ENCODE measurements around the gene CHKA. TPM values are rescaled to one million over a fixed set of nuclear protein-coding genes. Genes with fewer than 3 reads are reported as not detected.
A peak's percentile ranks its signal among the peaks of the same experiment; 100 is the strongest.

CHKA gene
- total and polyA plus RNA-seq, 4 experiments from 2014 or later, result 1.5 to 2.7 (median 2.6) TPM

DNA sequence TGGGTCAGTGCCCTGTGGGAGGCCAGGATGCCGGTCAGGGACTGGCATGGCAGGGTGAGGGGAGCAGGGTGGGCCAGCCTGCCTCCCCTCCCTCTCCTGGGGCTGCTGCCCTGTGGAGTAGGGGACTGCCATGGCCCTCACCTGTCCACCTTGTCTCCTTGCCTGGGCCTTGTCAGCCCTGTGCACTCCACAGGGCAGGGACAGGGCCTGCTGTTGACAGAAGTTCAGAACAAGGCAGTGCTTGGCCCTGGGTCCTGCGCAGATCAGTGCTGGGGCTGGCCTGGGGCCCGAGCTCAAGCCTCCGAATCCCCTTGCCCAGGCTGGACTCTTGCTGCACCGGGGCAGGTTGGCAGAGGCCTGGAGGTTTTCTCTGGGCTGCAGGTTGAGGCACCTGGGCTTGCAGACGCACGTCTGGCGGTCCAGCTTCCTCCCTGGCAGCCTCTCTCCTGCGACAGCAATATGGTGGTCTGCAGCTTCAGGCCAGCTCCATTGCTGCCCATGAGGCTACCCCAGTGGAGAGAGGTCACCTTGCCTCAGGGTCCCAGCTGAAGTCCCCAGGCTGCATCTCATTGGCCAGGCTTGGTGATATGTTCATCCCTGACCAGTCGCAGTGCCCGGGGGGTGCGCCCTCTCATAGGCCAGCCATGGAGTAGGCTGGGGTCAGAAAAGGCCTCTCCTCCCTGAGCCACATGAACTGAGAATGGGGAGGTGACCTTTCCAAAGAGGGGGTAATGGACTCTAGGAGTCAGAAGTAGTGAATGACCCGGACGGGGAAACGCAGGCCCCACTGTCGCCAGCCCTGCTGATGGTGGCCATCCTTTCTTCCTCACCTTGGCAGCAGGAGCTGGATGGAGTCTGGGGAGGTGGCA lies 21.5 kb upstream of the CHKA start:
- H3K9me3 Mint-ChIP-seq, result no peaks in the 10 kb centered on the region
- H3K27ac ChIP-seq (ENCODE audit: low read depth, low read length), result no peak overlapping the region
- ChIA-PET CTCF (ENCODE audit: partially characterized antibody) (no interaction called here), POLR2A (ENCODE audit: partially characterized antibody) (no interaction called here)
- H3K4me1 Mint-ChIP-seq, result peaks cover 4 to 14% (median 7%) of the 10 kb centered on the region in 4 donors
- no peaks in the 10 kb centered on the region for H3K36me3 ChIP-seq (ENCODE audit: insufficient read depth, low read length)
- H3K27ac Mint-ChIP-seq, result peak overlapping the region in 1 of 7 donors; percentile 38
- peaks cover 0 to 3% of the 10 kb centered on the region in 2 donors for H3K27me3 Mint-ChIP-seq
- no peaks in the 10 kb centered on the region for H3K27me3 ChIP-seq (ENCODE audit: insufficient read depth, low read length)
- H3K4me3 Mint-ChIP-seq, result peak overlapping the region in 5 of 8 donors; percentile 20 to 77 (median 41)
- no peaks in the 10 kb centered on the region for H3K36me3 Mint-ChIP-seq
- DNase-seq, result no peak
- H3K4me3 ChIP-seq (ENCODE audit: low read length in 2 of 2), result no peak overlapping the region
- intact Hi-C loops (cut with micrococcal nuclease), result no loop called here
- H3K4me1 ChIP-seq (ENCODE audit: insufficient read depth, low read length), result peaks cover 11% of the 10 kb centered on the region
- H3K9me3 ChIP-seq (ENCODE audit: control insufficient read depth in 1 of 2, low read length in 2 of 2), result no peaks in the 10 kb centered on the region

DNA sequence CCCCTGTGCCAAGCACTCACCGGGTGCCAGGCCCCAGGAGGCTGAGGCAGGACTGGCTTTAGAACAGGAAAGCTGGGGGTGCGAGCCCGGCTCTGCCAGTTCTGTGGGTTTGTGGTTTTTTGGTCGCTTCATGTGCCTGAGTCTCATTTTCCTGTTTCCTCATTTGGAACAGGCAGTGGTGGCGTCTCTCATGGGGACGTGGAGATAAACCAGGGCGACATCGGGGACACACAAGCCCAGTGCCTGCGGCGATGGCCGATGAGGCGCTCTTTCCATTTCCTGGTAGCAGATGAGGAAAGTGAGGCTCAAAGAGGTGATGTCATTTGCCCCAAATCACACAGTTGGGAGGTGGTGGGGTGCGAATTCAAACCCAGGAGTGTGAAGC lies 20.8 kb upstream of the CHKA start:
- no peaks in the 10 kb centered on the region for H3K36me3 Mint-ChIP-seq
- peak in 2 of 5 donors; percentile 6 to 48 for DNase-seq
- no peaks in the 10 kb centered on the region for H3K9me3 Mint-ChIP-seq
- Histone ChIP-seq H3K27me3 (ENCODE audit: insufficient read depth, low read length) (no peaks in the 10 kb centered on the region), H3K4me3 (ENCODE audit: low read length in 2 of 2) (no peak overlapping the region), H3K36me3 (ENCODE audit: insufficient read depth, low read length) (no peaks in the 10 kb centered on the region), H3K4me1 (ENCODE audit: insufficient read depth, low read length) (peaks cover 11% of the 10 kb centered on the region), H3K27ac (ENCODE audit: low read depth, low read length) (no peak overlapping the region), H3K9me3 (ENCODE audit: control insufficient read depth in 1 of 2, low read length in 2 of 2) (no peaks in the 10 kb centered on the region)
- H3K4me3 Mint-ChIP-seq, result peak overlapping the region; percentile 20 to 77 (median 66)
- peaks cover 0 to 3% of the 10 kb centered on the region in 2 donors for H3K27me3 Mint-ChIP-seq
- H3K27ac Mint-ChIP-seq, result peak overlapping the region in 4 of 7 donors; percentile 38 to 84 (median 76)
- ChIA-PET CTCF (ENCODE audit: partially characterized antibody) (no interaction called here), POLR2A (ENCODE audit: partially characterized antibody) (no interaction called here)
- H3K4me1 Mint-ChIP-seq, result peaks cover 4 to 14% (median 7%) of the 10 kb centered on the region in 4 donors
- intact Hi-C loops (cut with micrococcal nuclease), result no loop called here

DNA sequence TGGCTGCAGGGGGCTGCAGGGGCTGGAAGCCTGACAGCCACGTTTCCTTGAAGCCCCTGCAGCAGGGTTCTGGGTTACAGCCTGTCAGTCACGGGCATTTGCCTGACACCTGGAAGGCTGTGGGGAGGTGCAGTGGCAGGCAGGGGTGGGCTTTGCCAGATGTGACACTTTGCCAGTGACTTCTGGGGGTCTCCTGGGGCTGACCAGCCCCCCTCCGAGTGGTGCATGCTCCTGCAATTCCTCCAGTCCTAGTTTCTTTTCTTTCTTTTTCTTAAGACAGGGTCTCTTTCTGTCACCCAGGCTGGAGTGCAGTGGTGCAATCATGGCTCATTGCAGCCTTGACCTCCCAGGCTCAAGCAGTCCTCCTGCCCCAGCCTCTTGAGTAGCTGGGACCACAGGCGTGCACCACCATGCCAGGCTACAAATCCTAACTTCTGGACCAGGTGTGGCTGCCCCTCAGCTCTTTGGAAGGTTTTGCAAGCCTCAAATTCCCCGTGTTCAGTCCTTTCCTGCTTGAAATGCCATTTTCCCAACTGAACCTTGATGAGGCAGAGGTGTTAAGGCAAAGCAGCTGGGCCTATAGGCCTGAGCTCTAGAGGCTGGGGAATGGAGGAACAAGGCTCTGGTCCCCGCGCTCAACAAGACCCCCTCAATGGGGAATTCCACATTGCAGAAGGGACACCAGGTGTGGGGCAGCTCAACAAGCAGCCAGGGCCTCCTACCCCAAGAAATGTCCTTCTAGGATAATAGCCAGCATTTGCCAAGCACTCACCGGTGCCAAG lies 20.2 kb upstream of the CHKA start:
- peaks cover 4 to 14% (median 7%) of the 10 kb centered on the region in 4 donors for H3K4me1 Mint-ChIP-seq
- H3K27ac Mint-ChIP-seq, result peak overlapping the region in 2 of 7 donors; percentile 38 to 43
- peak overlapping the region in 4 of 8 donors; percentile 57 to 77 (median 76) for H3K4me3 Mint-ChIP-seq
- intact Hi-C loops (cut with micrococcal nuclease), result no loop called here
- H3K36me3 ChIP-seq (ENCODE audit: insufficient read depth, low read length), result no peaks in the 10 kb centered on the region
- POLR2A ChIA-PET (ENCODE audit: partially characterized antibody), result no interaction called here
- DNase-seq, result no peak
- H3K27me3 Mint-ChIP-seq, result peaks cover 0 to 3% of the 10 kb centered on the region in 2 donors
- H3K4me3 ChIP-seq (ENCODE audit: low read length in 2 of 2), result no peak overlapping the region
- CTCF ChIA-PET (ENCODE audit: partially characterized antibody), result no interaction called here
- no peaks in the 10 kb centered on the region for H3K36me3 Mint-ChIP-seq
- H3K27me3 ChIP-seq (ENCODE audit: insufficient read depth, low read length), result no peaks in the 10 kb centered on the region
- H3K4me1 ChIP-seq (ENCODE audit: insufficient read depth, low read length), result peaks cover 11% of the 10 kb centered on the region
- H3K9me3 ChIP-seq (ENCODE audit: control insufficient read depth in 1 of 2, low read length in 2 of 2), result no peaks in the 10 kb centered on the region
- no peak overlapping the region for H3K27ac ChIP-seq (ENCODE audit: low read depth, low read length)
- no peaks in the 10 kb centered on the region for H3K9me3 Mint-ChIP-seq

DNA sequence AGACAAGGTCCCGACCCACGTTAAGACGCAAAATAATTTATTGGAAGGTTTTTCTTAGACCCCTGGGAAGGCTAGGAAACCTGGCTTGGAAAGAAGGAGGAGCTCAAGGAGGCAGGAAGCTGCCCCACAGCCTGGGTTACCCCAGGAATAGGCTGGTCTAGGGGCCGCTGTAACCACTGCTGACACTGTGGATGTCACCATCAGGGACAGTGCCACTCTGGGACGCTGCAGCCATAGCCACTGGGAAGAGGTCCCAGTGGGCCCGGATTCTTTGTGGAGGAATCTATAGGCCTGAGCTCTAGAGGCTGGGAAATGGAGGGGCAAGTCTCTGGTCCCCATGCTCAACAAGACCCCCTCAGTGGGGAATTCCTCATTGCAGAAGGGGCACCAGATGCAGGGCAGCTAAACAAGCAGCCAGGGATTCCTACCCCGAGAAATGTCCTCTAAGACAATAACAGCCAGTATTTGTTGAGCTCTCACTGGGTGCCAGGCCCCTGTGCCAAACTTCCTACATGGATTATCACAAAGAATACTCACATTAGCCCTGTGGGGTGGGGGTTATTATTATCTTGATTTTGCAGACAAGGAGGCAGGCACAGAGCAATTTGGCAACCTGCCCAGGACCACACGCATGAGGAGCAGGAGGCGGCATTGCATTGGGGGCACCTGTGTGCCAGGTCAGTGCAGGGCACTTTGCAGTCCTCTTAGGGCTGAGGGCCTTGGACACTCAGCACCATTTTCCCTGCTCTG lies 19.5 kb upstream of the CHKA start:
- Histone ChIP-seq H3K36me3 (ENCODE audit: insufficient read depth, low read length) (no peaks in the 10 kb centered on the region), H3K4me3 (ENCODE audit: low read length in 2 of 2) (no peak overlapping the region), H3K27ac (ENCODE audit: low read depth, low read length) (no peak overlapping the region), H3K27me3 (ENCODE audit: insufficient read depth, low read length) (no peaks in the 10 kb centered on the region), H3K4me1 (ENCODE audit: insufficient read depth, low read length) (peaks cover 11% of the 10 kb centered on the region), H3K9me3 (ENCODE audit: control insufficient read depth in 1 of 2, low read length in 2 of 2) (no peaks in the 10 kb centered on the region)
- Mint-ChIP-seq H3K27me3 (peaks cover 0 to 3% of the 10 kb centered on the region in 2 donors), H3K27ac (no peak overlapping the region), H3K9me3 (no peaks in the 10 kb centered on the region), H3K36me3 (no peaks in the 10 kb centered on the region), H3K4me1 (peaks cover 4 to 14% (median 7%) of the 10 kb centered on the region in 4 donors), H3K4me3 (no peak overlapping the region)
- ChIA-PET POLR2A (ENCODE audit: partially characterized antibody) (no interaction called here), CTCF (ENCODE audit: partially characterized antibody) (no interaction called here)
- no peak for DNase-seq
- intact Hi-C loops (cut with micrococcal nuclease), result no loop called here

DNA sequence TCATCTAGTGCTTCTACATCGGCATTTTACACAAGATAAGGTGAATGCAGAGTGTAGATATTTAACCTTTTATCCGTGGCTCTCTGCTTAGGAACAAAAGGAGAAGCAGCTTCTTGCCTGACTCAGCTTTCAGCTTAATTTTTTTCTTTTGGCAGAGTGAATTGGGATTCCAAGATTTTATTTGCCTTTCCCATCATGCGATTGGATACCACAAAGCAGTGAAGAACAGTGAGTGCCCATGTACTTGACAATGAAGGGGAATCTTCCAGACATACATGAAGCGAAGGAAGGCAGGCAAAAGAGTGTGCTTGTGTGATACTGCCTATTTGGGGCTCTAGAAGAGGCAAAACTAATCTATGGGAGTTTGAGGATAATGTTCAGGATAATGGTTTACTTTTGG lies 17.0 kb upstream of the CHKA start:
- ChIA-PET CTCF (ENCODE audit: partially characterized antibody) (interaction anchor here (0.7 to 1.0 kb wide), 2 partner anchors 11 to 106 kb away, joined by 4 read pairs; no protein-coding TSS in a partner anchor), POLR2A (ENCODE audit: partially characterized antibody) (no interaction called here)
- Mint-ChIP-seq H3K27ac (no peak overlapping the region), H3K4me1 (peaks cover 7 to 14% (median 8%) of the 10 kb centered on the region in 4 donors), H3K9me3 (peaks cover 0 to 4% (median 0%) of the 10 kb centered on the region in 8 donors), H3K27me3 (peaks cover 0 to 3% of the 10 kb centered on the region in 2 donors), H3K36me3 (no peaks in the 10 kb centered on the region), H3K4me3 (no peak overlapping the region)
- Histone ChIP-seq H3K4me1 (ENCODE audit: insufficient read depth, low read length) (peaks cover 11% of the 10 kb centered on the region), H3K36me3 (ENCODE audit: insufficient read depth, low read length) (no peaks in the 10 kb centered on the region), H3K9me3 (ENCODE audit: control insufficient read depth in 1 of 2, low read length in 2 of 2) (no peaks in the 10 kb centered on the region), H3K27me3 (ENCODE audit: insufficient read depth, low read length) (no peaks in the 10 kb centered on the region), H3K4me3 (ENCODE audit: low read length in 2 of 2) (no peak overlapping the region), H3K27ac (ENCODE audit: low read depth, low read length) (no peak overlapping the region)
- no peak for DNase-seq
- intact Hi-C loops (cut with micrococcal nuclease), result no loop called here

DNA sequence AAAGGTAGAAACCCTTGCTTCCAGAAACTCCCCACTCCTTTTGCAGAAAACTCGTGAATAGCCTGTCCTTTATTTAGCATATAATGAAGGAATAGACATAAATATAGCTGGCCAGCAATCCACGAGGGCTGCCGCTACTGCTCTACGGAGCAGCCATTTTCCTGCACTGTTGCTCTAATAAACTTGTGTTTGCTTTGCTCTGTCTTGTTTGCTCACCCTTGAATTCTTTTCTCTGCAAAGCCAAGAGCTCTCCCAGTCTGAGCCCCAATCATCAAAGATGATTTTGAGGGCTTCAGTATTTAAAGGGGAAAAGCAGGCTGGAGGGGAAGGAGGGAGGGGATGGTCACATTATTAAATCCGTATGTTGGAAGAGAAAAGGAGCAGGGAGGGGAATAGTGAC lies 16.6 kb upstream of the CHKA start:
- no peaks in the 10 kb centered on the region for H3K36me3 ChIP-seq (ENCODE audit: insufficient read depth, low read length)
- no peak overlapping the region for H3K27ac ChIP-seq (ENCODE audit: low read depth, low read length)
- H3K36me3 Mint-ChIP-seq, result no peaks in the 10 kb centered on the region
- peaks cover 11% of the 10 kb centered on the region for H3K4me1 ChIP-seq (ENCODE audit: insufficient read depth, low read length)
- H3K9me3 Mint-ChIP-seq, result peaks cover 0 to 5% (median 1%) of the 10 kb centered on the region in 8 donors
- H3K27me3 Mint-ChIP-seq, result peaks cover 0 to 3% of the 10 kb centered on the region in 2 donors
- no peaks in the 10 kb centered on the region for H3K27me3 ChIP-seq (ENCODE audit: insufficient read depth, low read length)
- CTCF ChIA-PET (ENCODE audit: partially characterized antibody), result no interaction called here
- peaks cover 7 to 14% (median 8%) of the 10 kb centered on the region in 4 donors for H3K4me1 Mint-ChIP-seq
- H3K27ac Mint-ChIP-seq, result no peak overlapping the region
- POLR2A ChIA-PET (ENCODE audit: partially characterized antibody), result no interaction called here
- H3K9me3 ChIP-seq (ENCODE audit: control insufficient read depth in 1 of 2, low read length in 2 of 2), result no peaks in the 10 kb centered on the region
- intact Hi-C loops (cut with micrococcal nuclease), result no loop called here
- H3K4me3 ChIP-seq (ENCODE audit: low read length in 2 of 2), result no peak overlapping the region
- no peak overlapping the region for H3K4me3 Mint-ChIP-seq
- no peak for DNase-seq

DNA sequence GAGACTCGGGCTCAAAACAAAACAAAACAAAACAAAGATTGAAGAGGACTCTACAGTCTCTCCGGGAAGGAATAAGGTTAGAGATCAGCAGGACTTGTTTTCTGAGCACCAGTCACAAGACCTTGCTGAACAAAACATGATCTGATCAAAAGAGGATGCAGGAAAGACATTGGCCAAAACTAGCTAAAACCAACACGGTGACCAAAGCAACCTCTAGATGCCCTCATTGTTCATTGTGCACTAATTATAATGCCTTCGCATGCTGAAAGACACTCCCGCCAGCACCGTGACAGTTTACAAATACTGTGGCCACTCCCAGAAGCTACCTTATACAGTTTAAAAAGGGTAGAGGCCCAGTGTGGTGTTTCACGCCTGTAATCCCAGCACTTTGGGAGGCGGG lies 15.7 kb upstream of the CHKA start:
- no peak overlapping the region for H3K27ac ChIP-seq (ENCODE audit: low read depth, low read length)
- ChIA-PET POLR2A (ENCODE audit: partially characterized antibody) (no interaction called here), CTCF (ENCODE audit: partially characterized antibody) (no interaction called here)
- intact Hi-C loops (cut with micrococcal nuclease), result no loop called here
- Mint-ChIP-seq H3K4me1 (peaks cover 4 to 5% (median 4%) of the 10 kb centered on the region in 4 donors), H3K36me3 (no peaks in the 10 kb centered on the region), H3K27ac (no peak overlapping the region), H3K4me3 (no peak overlapping the region), H3K27me3 (peaks cover 0 to 3% of the 10 kb centered on the region in 2 donors), H3K9me3 (peaks cover 0 to 9% (median 8%) of the 10 kb centered on the region in 8 donors)
- no peak overlapping the region for H3K4me3 ChIP-seq (ENCODE audit: low read length in 2 of 2)
- no peaks in the 10 kb centered on the region for H3K36me3 ChIP-seq (ENCODE audit: insufficient read depth, low read length)
- no peaks in the 10 kb centered on the region for H3K27me3 ChIP-seq (ENCODE audit: insufficient read depth, low read length)
- DNase-seq, result no peak
- peaks cover 3% of the 10 kb centered on the region for H3K4me1 ChIP-seq (ENCODE audit: insufficient read depth, low read length)
- no peaks in the 10 kb centered on the region for H3K9me3 ChIP-seq (ENCODE audit: control insufficient read depth in 1 of 2, low read length in 2 of 2)
